NCI-H446 (cell line): Measurements from ENCODE around the gene UBE2E1.
A peak's percentile ranks its signal among the peaks of the same experiment; 100 is the strongest.

Experiments used
- DNase-seq, 2 experiments: peaks; one replicate each; lab custom pipeline; 2025; lab: John Stamatoyannopoulos, UW

The UBE2E1 gene

GRCh38 chr3:23805633-23806533, at the start of gene UBE2E1:
TSS of gene UBE2E1 (plus strand) at chr3:23805955. CDS start at chr3:23807270, 1,315 bp downstream.
- DNase-seq, result peak in 1 of 2 experiments; percentile 47

GRCh38 chr3:23756206-23756840, 49.4 kb upstream of the UBE2E1 start:
- DNase-seq, result no peak

GRCh38 chr3:23758253-23758838, 47.4 kb upstream of the UBE2E1 start:
- no peak for DNase-seq

- DNase-seq, result no peak
These were observed 45.4 kb upstream of the UBE2E1 start for GRCh38 chr3:23760325-23760724.

- DNase-seq, result no peak
These were observed 44.8 kb upstream of the UBE2E1 start for GRCh38 chr3:23760871-23761373.

- DNase-seq, result peak in 1 of 2 experiments; percentile 37
These were observed 44.3 kb upstream of the UBE2E1 start for GRCh38 chr3:23761440-23761896.

GRCh38 chr3:23762214-23762613, 43.5 kb upstream of the UBE2E1 start:
- DNase-seq, result no peak

- DNase-seq, result no peak
These were observed 42.8 kb upstream of the UBE2E1 start for GRCh38 chr3:23762759-23763477.

- no peak for DNase-seq
These were observed 41.3 kb upstream of the UBE2E1 start for GRCh38 chr3:23764407-23764806.

- DNase-seq, result no peak
These were observed 38.2 kb upstream of the UBE2E1 start for GRCh38 chr3:23767546-23767945.

- no peak for DNase-seq
These were observed 30.4 kb upstream of the UBE2E1 start for GRCh38 chr3:23775254-23775909.

- DNase-seq, result no peak
These were observed 29.3 kb upstream of the UBE2E1 start for GRCh38 chr3:23776352-23776891.

- DNase-seq, result no peak
These were observed 27.3 kb upstream of the UBE2E1 start for GRCh38 chr3:23778446-23778845.

- DNase-seq, result no peak
These were observed 25.9 kb upstream of the UBE2E1 start for GRCh38 chr3:23779841-23780240.

GRCh38 chr3:23781051-23781450, 24.7 kb upstream of the UBE2E1 start:
- no peak for DNase-seq

- DNase-seq, result no peak
These were observed 23.9 kb upstream of the UBE2E1 start for GRCh38 chr3:23781871-23782270.

- DNase-seq, result no peak
These were observed 20.6 kb upstream of the UBE2E1 start for GRCh38 chr3:23785097-23785645.

- DNase-seq, result no peak
These were observed 19.9 kb upstream of the UBE2E1 start for GRCh38 chr3:23785882-23786281.

GRCh38 chr3:23791678-23792077, 14.1 kb upstream of the UBE2E1 start:
- DNase-seq, result no peak

GRCh38 chr3:23793528-23794134, 12.1 kb upstream of the UBE2E1 start:
- DNase-seq, result no peak
